ENCODE measurements around the gene SH2D6.

- TF ChIP-seq, protein P1, sequence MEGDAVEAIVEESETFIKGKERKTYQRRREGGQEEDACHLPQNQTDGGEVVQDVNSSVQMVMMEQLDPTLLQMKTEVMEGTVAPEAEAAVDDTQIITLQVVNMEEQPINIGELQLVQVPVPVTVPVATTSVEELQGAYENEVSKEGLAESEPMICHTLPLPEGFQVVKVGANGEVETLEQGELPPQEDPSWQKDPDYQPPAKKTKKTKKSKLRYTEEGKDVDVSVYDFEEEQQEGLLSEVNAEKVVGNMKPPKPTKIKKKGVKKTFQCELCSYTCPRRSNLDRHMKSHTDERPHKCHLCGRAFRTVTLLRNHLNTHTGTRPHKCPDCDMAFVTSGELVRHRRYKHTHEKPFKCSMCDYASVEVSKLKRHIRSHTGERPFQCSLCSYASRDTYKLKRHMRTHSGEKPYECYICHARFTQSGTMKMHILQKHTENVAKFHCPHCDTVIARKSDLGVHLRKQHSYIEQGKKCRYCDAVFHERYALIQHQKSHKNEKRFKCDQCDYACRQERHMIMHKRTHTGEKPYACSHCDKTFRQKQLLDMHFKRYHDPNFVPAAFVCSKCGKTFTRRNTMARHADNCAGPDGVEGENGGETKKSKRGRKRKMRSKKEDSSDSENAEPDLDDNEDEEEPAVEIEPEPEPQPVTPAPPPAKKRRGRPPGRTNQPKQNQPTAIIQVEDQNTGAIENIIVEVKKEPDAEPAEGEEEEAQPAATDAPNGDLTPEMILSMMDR (IDR thresholded peaks at IDR 0.05; ENCODE audit: poor library complexity, severe bottlenecking) = no peak
- no peak for TF ChIP-seq EZH2 (IDR thresholded peaks at IDR 0.05; ENCODE audit: borderline replicate concordance, insufficient read depth, low read length, poor library complexity, severe bottlenecking)
- TF ChIP-seq EP300 (conservative IDR thresholded peaks at IDR 0.05; ENCODE audit: poor library complexity, severe bottlenecking) = no peak
- no peak for TF ChIP-seq POLR2AphosphoS5 (IDR thresholded peaks at IDR 0.05)
- TF ChIP-seq TAF1 (IDR thresholded peaks at IDR 0.05; ENCODE audit: low read depth) = no peak
- TF ChIP-seq SMC3 (conservative IDR thresholded peaks at IDR 0.05; ENCODE audit: poor library complexity) = no peak
Measured at GRCh38 chr2:85409845-85410583, 8.5 kb upstream of the SH2D6 start, which contains the start of gene CAPG.
